OCI-LY7 (cell line): ENCODE data around the gene ODF2. TPM values are rescaled to one million over a fixed set of nuclear protein-coding genes. Genes with fewer than 3 reads are reported as not detected.
"Not testable (repeated sequence)": the region's sequence is repeated elsewhere in the genome, so short reads cannot be mapped to it uniquely, and the experiment has no call there.

ENCODE experiments used
- BruUV-seq: library from RNA; stranded (reverse); fragments of 400-500 nt; replicated peaks from 2 replicates; lab custom pipeline; 2021; lab: Mats Ljungman, UMichigan
- CTCF ChIA-PET: fragments of 300-600 bp; sonication (Branson Sonifier 250); formaldehyde crosslinking; loops from one replicate; lab custom pipeline; 2022; ENCODE audit warnings: antibody characterized with exemption; ENCODE audit not compliant: unreplicated experiment; lab: Charles Lee
- POLR2A ChIA-PET: fragments of 300-600 bp; sonication (Branson Sonifier 250); formaldehyde crosslinking; loops from one replicate; lab custom pipeline; 2022; ENCODE audit warnings: antibody characterized with exemption; lab: Charles Lee
- DNase-seq: peaks from one replicate; pipeline ENCODE4 v3.0.0-alpha.2; 2015; ENCODE audit warnings: low spot score
- H2AFZ ChIP-seq: fragments of 200-600 bp; sonication (generic), shearing (Covaris generic); 2 replicates; pipeline ENCODE4 v1.6.1; 2014; ENCODE audit warnings: mild to moderate bottlenecking, antibody characterized with exemption, low read length, moderate library complexity
- H3K27ac ChIP-seq: fragments of 200-600 bp; sonication (generic); 2 replicates; pipeline ENCODE4 v1.5.1; 2014; ENCODE audit warnings: mixed run types, low read depth, mild to moderate bottlenecking, moderate library complexity, low read length, inconsistent platforms; ENCODE audit not compliant: poor library complexity, severe bottlenecking
- H3K36me3 ChIP-seq: fragments of 200-600 bp; sonication (generic); 2 replicates; pipeline ENCODE4 v1.6.1; 2014; ENCODE audit warnings: mild to moderate bottlenecking, antibody characterized with exemption, low read length, moderate library complexity, mixed read lengths; ENCODE audit not compliant: insufficient read depth
- H3K4me1 ChIP-seq: fragments of 200-600 bp; sonication (generic); 2 replicates; pipeline ENCODE4 v1.5.1; 2014; ENCODE audit warnings: mild to moderate bottlenecking, low read length; ENCODE audit not compliant: insufficient read depth, poor library complexity, severe bottlenecking
- H3K4me2 ChIP-seq: fragments of 200-600 bp; sonication (generic); 2 replicates; pipeline ENCODE4 v1.6.1; 2014; ENCODE audit warnings: mild to moderate bottlenecking, low read length
- H3K4me3 ChIP-seq: fragments of 200-600 bp; sonication (generic); 2 replicates; pipeline ENCODE4 v1.5.1; 2014; ENCODE audit warnings: mild to moderate bottlenecking, low read depth, low read length; ENCODE audit not compliant: poor library complexity, severe bottlenecking
- H3K79me2 ChIP-seq: fragments of 200-600 bp; sonication (generic); 2 replicates; pipeline ENCODE4 v1.6.1; 2016; ENCODE audit warnings: low read depth, mild to moderate bottlenecking, low read length, moderate library complexity, mixed read lengths; ENCODE audit not compliant: insufficient read depth
- H3K9me2 ChIP-seq: fragments of 200-600 bp; sonication (generic); 2 replicates; pipeline ENCODE4 v1.6.1; 2016; ENCODE audit warnings: mild to moderate bottlenecking, low read length, mixed read lengths; ENCODE audit not compliant: insufficient read depth
- H3K9me3 ChIP-seq: fragments of 200-600 bp; sonication (generic); 2 replicates; pipeline ENCODE4 v1.6.1; 2014; ENCODE audit warnings: mild to moderate bottlenecking, mixed run types, low read length, mixed read lengths
- H4K20me1 ChIP-seq: fragments of 200-600 bp; sonication (generic); 2 replicates; pipeline ENCODE4 v1.6.1; 2014; ENCODE audit warnings: mild to moderate bottlenecking, antibody characterized with exemption, low read length, moderate library complexity, mixed read lengths; ENCODE audit not compliant: insufficient read depth
- EZH2phosphoT487 ChIP-seq: fragments of 200-600 bp; sonication (generic); IDR thresholded peaks from 2 replicates; pipeline ENCODE4 v1.6.1; 2018; ENCODE audit warnings: low read depth, borderline replicate concordance, mild to moderate bottlenecking, mixed run types, antibody characterized with exemption, low read length, moderate library complexity, mixed read lengths
- intact Hi-C: fragments of 100-400 bp; cut with micrococcal nuclease; formaldehyde crosslinking; loops from one replicate; pipeline ENCODE4 v1.10.0; 2022; ENCODE audit not compliant: unreplicated experiment
- total RNA-seq, 2 experiments: library from RNA; depleted of rRNA in 1 of 2; stranded (reverse); fragments of >200 nt in 1 of 2; shearing (Covaris generic) in 1 of 2; gene quantifications; 2 replicates each; pipeline ENCODE4 v1.2.3, GENCODE V29; 2014 to 2022
- TF ChIP-seq, protein P1 (sequence below): fragments of 200-600 bp; sonication (generic); conservative IDR thresholded peaks from 2 replicates; pipeline ENCODE4 v1.5.1; 2014; ENCODE audit warnings: mild to moderate bottlenecking, antibody characterized with exemption, low read length, moderate library complexity, mixed read lengths

The ODF2 gene
- total RNA-seq, 2 experiments from 2014 or later = 84.4 to 93.1 TPM

DNA sequence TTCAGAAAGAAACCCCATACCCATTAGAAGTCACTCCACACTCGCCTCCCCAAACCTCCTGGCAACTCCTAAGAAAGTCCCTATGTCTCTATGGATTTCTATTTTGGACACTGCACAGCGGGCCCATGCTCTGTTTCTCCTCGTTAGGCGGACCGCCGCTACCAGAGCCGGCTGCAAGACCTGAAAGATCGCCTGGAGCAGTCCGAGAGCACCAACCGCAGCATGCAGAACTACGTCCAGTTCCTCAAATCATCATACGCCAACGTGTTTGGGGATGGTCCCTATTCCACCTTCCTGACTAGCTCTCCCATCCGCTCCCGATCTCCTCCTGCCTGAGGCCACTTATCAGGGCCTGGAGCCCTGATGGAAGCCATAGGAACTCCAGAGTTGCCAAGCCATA, 44.1 kb downstream of the ODF2 start:
- Histone ChIP-seq H3K27ac (no peak overlapping the region), H3K4me2 (no peak overlapping the region), H3K9me2 (no peaks in the 10 kb centered on the region), H3K4me1 (peaks cover 6% of the 10 kb centered on the region), H3K4me3 (no peak overlapping the region), H3K9me3 (no peaks in the 10 kb centered on the region), H2AFZ (no peak overlapping the region), H4K20me1 (no peaks in the 10 kb centered on the region), H3K36me3 (peaks cover 73% of the 10 kb centered on the region), H3K79me2 (no peaks in the 10 kb centered on the region; the same call in 1 of the 2 replicates)
- DNase-seq = no peak
- CTCF ChIA-PET = no interaction called here
- POLR2A ChIA-PET = no interaction called here
- no TSS peak for BruUV-seq
- intact Hi-C loops = no loop called here
- TF ChIP-seq, protein P1, sequence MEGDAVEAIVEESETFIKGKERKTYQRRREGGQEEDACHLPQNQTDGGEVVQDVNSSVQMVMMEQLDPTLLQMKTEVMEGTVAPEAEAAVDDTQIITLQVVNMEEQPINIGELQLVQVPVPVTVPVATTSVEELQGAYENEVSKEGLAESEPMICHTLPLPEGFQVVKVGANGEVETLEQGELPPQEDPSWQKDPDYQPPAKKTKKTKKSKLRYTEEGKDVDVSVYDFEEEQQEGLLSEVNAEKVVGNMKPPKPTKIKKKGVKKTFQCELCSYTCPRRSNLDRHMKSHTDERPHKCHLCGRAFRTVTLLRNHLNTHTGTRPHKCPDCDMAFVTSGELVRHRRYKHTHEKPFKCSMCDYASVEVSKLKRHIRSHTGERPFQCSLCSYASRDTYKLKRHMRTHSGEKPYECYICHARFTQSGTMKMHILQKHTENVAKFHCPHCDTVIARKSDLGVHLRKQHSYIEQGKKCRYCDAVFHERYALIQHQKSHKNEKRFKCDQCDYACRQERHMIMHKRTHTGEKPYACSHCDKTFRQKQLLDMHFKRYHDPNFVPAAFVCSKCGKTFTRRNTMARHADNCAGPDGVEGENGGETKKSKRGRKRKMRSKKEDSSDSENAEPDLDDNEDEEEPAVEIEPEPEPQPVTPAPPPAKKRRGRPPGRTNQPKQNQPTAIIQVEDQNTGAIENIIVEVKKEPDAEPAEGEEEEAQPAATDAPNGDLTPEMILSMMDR = no peak
- no peak for TF ChIP-seq EZH2phosphoT487

DNA sequence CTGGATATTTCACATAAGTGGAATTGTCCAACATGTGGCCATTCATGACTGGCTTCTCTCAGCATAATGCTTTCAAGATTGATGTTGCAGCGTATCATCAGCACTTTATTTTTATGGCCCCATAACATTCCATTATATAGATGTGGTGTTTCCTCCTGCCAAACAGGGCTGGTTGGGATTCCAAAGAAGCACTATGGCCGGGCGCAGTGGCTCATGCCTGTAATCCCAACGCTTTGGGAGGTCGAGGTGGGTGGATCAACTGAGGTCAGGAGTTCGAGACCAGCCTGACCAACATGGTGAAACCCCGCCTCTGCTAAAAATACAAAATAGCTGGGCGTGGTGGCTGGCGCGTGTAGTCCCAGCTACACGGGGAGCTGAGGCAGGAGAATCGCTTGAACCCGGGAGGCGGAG, 47.6 kb downstream of the ODF2 start:
- POLR2A ChIA-PET, H3K9me3 ChIP-seq, H3K4me3 ChIP-seq, H2AFZ ChIP-seq, H3K27ac ChIP-seq, DNase-seq, BruUV-seq, H4K20me1 ChIP-seq, CTCF ChIA-PET, H3K9me2 ChIP-seq, intact Hi-C loops: not testable (repeated sequence)
- peaks cover 49% of the 10 kb centered on the region for H3K36me3 ChIP-seq
- H3K4me1 ChIP-seq = peaks cover 13% of the 10 kb centered on the region
- peak overlapping the region; percentile 85; the same call in 1 of the 2 replicates for H3K4me2 ChIP-seq
- peaks cover 20% of the 10 kb centered on the region for H3K79me2 ChIP-seq

DNA sequence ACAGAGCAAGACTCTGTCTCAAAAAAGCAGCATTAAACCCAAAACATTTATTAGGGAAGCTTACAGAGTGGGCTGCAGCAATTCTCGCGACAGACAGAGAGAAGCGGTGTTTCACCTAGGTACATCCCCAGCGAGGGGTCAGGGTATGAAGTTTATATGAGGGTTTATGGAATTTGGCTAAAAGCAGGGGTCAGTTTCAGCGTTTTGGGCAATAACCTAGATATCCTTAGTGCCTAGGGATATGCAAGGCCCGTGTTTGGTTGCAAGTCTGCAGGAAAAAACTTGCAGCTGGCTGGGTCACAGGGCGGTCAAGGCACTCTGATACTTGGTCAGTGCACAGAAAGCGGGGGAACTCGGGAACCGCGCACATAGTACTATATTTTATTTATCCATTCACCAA, 48.1 kb downstream of the ODF2 start:
- Histone ChIP-seq H3K79me2 (peaks cover 20% of the 10 kb centered on the region), H3K9me2 (no peaks in the 10 kb centered on the region), H3K9me3 (no peaks in the 10 kb centered on the region), H3K4me2 (peak overlapping the region; percentile 85), H3K36me3 (peaks cover 48% of the 10 kb centered on the region), H3K27ac (peak overlapping the region; percentile 38), H3K4me1 (peaks cover 13% of the 10 kb centered on the region), H4K20me1 (no peaks in the 10 kb centered on the region), H2AFZ (peak overlapping the region; percentile 45; the same call in 1 of the 2 replicates), H3K4me3 (peak overlapping the region; percentile 82)
- intact Hi-C loops = loop anchor here (2.0 kb wide), 1 partner anchor 47 kb away; the partner anchor contains the start of gene ODF2
- POLR2A ChIA-PET = no interaction called here
- DNase-seq = no peak
- BruUV-seq = no TSS peak
- no peak for TF ChIP-seq EZH2phosphoT487
- TF ChIP-seq, protein P1 = no peak
- CTCF ChIA-PET = no interaction called here
